Medulla oblongata (tissue), 1 donor: Measurements from ENCODE around the gene IQGAP2.
"Not testable (repeated sequence)": the region's sequence is repeated elsewhere in the genome, so short reads cannot be mapped to it uniquely, and the experiment has no call there.

Source experiments
- DNase-seq: peaks from one replicate; pipeline ENCODE4 v3.0.0-alpha.2; 2015; ENCODE audit errors: extremely low spot score

Gene IQGAP2

DNA sequence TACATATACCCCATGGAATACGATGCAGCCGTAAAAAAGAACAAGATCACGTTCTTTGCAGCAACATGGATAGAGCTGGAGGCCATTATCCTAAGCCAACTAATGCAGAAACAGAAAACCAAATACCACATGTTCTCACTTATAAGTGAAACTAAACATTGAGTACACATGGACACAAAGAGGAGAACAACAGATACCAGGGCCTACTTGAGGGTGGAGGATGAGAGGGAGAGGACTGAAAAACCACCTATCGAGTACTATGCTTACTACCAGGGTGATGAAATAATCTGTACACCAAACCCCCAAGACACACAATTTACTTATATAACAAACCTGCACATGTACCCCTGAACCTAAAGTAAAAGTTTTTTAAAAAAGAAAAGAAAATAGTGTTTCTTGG is 338.4 kb downstream of the IQGAP2 start:
- DNase-seq = not testable (repeated sequence)

DNA sequence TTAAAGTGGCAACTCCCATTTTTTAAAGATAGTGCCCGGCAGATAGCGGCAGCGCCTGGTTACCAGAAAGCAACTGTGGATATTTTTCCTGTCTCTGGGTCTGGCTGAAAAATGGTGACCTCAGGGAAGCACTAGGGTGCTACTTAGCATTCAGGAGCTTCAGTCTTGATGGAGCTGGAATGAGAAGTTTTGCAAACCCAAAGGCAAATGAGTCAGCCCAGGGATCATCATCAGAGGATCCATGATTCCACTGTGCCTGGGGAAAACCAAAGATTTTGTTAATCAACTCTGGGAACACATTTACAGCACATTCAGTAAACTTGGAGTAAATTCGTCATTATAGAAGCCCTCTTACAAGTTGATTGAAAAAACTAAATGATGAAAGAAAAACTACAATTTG is 339.5 kb downstream of the IQGAP2 start:
- DNase-seq = no peak

DNA sequence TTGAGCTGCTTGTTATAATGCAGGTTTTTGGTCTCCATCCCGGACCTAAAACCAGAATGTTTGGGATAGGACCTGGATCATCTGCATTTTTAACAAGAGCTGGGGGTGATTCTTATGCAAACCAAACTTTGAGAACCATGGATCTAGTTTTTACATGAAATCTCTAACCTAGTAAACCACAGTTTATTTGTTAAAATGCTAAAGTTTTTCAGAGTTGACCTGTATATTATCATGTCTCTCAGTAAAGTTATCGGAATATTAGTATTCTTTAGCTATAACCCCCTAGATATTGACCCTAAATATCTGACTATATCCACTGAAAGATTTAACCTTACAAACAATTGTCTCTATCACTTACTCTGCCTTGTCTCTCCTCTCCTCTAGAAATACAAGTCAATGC is 341.5 kb downstream of the IQGAP2 start:
- no peak for DNase-seq

DNA sequence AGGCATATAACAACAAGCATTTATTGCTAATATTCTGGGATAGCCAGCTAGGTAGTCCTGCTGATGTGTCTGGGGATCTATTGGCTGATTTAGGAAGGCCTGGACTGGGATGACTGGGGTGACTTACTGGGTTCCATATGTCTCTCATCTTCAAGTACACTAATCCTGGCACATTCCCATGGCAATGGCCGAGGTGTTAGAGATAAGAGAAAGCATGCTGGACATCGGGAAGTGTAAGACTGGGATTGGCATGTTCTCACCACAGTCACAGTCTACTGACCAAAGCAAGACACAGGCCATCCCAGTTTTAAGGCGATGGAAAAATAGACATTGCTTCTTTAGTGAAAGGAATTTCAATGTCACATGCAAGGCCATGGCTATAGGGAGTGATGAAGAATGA is 342.6 kb downstream of the IQGAP2 start:
- no peak for DNase-seq

DNA sequence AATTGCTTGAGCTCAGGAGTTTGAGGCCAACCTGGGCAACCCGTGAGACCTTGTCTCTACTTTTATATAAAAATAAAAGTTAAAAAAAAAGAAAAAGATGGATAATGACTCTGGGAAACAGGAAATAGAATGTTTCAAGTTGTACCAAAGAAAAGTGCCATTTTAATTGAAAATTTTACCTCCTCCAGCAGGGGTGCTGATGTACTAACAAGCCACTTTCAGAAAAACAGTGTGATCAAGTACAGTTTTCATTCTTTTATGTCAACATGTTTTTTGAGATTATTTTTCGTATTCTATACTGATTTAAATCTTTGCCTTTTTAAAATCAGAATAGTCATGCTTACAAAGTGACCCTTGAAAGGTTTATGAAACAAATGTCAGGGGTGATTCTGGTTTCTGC is 343.6 kb downstream of the IQGAP2 start:
- no peak for DNase-seq

DNA sequence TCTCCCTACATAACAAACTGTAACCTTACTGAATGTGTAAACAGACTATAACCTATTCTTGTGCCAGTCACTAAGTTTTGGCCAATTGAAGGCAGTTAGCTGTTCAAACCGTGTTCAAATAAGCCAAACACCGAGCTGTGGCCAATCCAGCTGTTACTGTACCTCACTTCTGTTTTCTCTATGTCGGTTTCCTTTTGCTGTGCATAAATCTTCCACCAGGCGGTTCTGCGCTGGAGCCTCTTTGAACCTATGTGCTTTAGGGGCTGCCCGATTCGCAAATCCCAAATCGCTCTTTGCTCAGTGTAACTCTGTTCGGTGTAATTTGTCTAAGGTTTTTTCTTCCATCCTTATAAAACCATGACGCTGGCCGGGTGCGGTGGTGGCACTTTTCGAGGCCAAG is 344.6 kb downstream of the IQGAP2 start:
- no peak for DNase-seq

DNA sequence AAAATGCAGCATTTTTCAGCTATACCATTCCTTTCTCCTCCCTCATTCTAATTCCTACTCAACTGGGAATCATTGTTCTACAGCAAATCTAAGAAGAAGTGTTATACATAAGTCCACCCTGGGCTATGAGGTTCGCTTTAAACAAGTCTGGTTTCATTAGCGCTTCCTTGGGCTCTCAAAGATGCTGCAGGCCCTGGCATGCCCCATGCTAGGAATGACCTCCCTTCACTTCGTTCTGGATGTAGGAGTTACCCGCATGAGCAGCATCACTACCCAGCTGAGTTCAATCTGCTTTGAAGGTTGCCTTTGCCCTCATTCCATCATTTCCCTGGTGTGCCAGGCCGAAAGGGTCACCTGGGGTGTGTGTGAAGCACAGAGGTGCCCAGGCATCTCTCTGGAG is 348.2 kb downstream of the IQGAP2 start:
- no peak for DNase-seq

DNA sequence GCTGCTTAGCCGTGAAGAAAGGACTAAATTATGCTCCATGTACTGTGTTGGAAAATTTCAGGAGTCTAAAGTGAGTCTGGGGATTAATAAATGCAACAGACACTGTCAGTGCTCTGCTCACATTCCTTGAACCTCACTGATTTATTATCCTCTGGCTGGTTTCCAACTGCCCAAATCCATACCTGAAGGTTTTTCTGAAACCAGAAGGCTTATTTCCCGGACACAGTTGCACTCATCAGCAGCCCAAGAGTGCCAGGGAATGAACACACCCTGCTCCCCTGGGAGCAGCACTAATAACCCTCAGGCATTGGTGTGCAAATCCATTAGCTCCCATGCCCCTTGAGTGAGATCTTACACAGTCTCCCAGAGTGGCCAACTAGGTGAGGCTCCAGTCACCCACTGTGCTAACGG is 351.6 kb downstream of the IQGAP2 start:
- DNase-seq = no peak

DNA sequence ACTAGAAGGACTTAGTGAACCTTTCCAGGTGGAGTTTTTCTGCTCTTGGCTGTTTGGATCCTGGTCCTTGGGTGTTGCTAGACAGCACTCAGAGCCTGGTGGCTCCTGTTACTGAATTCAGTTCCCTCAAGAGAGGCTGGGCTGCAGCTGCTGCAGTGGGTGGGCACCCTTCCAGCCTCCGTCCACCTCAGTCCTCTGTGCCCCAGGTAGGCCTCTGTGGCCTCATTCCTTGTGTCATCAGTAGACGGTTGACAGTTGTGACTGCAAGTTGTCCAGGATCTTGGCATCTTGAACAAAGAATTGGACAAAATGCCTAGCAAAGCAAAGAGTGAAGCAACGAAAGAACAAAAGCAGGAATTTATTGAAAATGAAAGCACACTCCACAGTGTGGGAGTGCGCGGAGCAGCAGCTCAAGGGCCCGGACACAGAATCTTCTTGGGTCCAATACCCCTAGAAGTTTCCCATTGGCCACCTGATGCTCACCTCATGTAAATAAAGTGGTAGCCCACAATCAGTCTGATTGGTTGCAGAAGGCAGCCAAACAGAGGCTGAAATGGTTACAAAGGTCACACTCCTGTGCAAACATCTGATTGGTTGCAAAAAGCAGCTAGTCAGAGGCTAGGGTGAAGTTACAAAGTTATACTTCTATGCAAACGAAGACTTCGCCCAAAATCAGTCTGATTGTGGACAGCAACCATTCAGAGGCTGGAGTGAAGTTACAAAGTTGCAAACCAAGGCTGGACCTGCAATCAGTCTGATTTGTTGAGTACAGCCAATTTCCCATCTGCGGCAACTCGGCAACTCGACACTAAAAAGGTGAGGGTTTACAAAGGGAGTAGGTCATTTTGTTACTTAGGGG is 352.9 kb downstream of the IQGAP2 start:
- no peak for DNase-seq

DNA sequence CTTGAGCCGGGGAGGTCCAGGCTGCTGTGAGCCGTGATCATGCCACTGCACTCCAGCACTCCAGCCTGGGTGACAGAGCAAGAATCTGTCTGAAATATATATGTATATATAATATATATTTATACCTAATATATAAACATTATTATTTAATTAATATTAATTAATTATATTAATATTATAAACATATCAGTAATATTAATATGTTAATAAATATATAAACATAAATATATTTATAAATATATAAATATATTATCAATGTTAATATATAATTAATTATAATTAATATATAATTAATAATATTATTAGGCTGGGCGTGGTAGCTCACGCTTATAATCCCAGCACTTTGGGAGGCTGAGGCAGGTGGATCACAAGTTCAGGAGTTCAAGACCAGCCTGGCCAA is 354.0 kb downstream of the IQGAP2 start:
- no peak for DNase-seq
